GM19397 (cell line): Measurements from ENCODE around the gene KNSTRN.

Source experiments
- ATAC-seq: cut with Tn5 transposase; IDR thresholded peaks from one replicate; pipeline ENCODE4 v1.9.1; 2021; ENCODE audit warnings: mild to moderate bottlenecking, moderate library complexity; ENCODE audit not compliant: unreplicated experiment

The KNSTRN gene, protein sequence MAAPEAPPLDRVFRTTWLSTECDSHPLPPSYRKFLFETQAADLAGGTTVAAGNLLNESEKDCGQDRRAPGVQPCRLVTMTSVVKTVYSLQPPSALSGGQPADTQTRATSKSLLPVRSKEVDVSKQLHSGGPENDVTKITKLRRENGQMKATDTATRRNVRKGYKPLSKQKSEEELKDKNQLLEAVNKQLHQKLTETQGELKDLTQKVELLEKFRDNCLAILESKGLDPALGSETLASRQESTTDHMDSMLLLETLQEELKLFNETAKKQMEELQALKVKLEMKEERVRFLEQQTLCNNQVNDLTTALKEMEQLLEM

DNA sequence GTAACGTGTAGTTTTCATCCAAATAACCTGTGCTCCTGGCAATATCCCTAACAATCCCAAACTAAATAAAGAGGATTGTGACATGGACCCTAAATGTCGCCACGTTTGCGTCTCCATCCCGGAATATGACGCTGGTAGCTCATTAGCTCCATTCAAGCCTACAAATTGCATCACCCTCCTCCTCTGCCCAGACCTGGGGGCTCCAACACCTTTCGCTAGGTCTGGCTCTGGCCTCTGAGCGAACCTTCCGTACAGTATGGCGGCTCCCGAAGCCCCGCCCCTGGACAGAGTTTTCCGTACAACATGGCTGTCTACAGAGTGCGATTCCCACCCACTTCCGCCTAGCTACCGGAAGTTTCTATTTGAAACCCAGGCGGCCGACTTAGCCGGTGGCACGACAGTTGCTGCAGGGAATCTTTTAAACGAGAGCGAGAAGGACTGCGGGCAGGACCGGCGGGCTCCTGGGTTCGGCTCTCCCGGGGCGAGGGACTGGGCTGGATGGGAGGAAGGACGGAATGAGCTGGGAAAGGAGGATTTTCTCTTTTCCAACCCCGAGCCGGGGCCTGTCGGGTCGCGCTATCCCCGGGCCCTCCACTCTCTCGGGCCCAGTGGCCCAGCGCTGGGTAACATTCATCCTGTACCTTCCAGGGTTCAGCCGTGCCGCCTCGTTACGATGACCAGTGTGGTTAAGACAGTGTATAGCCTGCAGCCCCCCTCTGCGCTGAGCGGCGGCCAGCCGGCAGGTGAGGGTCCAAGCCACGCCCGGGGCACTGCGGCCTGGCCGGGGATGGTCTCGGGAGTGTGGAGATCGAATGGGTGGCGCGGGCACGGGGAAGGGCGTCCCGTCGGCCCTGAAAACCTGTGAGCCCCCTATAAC lies at the start of gene KNSTRN:
Gene KNSTRN (plus strand): TSS at position 142 of the 877 bp plus-strand sequence. CDS start 115 bp downstream, at position 257.
- ATAC-seq: peak; percentile 93

GRCh38 chr15:40333922-40334492 lies 48.5 kb upstream of the KNSTRN start:
- ATAC-seq: no peak

DNA sequence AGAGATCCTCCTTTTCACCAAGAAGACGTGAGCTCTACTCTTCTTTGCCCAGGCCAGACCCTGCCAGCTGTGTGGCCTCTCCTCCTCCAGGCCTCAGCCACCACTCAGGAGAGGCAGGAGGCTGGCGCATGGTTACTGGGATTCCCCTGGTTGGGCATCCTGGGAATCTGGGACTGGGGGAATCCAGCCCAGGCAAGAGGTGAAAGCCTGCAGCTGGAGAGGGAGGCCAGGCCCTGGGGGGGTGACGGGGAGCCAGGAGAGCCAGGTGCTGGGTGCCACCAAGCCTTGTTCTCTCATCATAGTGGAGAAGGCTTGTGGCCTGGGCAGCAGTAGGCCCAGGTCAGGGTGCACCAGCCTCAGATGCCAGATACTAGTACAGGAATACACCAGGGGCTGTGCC lies 48.0 kb upstream of the KNSTRN start:
- no peak for ATAC-seq

GRCh38 chr15:40334941-40335795 lies 47.4 kb upstream of the KNSTRN start:
- no peak for ATAC-seq

DNA sequence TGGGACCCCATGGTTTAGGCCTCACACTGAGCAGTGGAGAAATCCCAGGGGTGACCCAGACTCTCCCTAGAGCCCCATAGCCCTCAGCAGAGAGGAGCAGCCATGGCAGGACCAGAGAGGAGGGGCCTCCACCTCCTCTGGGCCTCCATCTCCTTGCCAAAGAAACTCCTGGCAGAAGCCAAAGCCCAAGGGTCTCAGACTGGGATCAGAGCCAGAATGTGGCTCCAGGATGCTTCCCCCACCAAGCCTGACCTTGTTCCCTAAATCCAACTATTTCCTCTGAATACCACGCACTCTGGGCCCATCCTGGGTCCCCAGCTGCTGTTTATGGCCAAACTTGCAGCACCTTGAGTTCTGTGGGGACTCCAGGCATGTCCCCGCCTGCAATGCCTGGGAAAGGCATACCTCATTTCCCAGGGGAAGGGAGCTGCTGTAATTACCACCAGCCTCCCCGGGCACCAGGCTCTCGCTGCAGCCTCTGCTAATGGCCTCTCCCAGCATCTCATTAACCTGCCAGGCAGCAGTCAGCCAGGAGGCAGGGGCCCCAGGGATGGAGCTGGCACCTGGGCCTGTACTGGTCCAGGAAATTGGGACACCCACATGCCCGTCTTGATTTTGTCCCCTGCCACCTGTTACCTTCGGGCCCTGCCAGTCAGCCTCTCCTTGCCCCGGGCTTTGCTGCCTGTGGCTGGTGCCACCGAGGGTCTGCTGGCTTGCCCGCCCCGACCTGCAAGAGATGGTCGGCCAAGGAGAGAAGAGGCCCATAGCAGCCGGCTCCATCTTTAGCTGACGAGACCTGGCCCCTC lies 46.4 kb upstream of the KNSTRN start:
- no peak for ATAC-seq

- ATAC-seq: no peak
Observed at GRCh38 chr15:40336744-40337122, 45.8 kb upstream of the KNSTRN start.

- ATAC-seq: no peak
Observed at GRCh38 chr15:40337597-40337996, 44.9 kb upstream of the KNSTRN start.

DNA sequence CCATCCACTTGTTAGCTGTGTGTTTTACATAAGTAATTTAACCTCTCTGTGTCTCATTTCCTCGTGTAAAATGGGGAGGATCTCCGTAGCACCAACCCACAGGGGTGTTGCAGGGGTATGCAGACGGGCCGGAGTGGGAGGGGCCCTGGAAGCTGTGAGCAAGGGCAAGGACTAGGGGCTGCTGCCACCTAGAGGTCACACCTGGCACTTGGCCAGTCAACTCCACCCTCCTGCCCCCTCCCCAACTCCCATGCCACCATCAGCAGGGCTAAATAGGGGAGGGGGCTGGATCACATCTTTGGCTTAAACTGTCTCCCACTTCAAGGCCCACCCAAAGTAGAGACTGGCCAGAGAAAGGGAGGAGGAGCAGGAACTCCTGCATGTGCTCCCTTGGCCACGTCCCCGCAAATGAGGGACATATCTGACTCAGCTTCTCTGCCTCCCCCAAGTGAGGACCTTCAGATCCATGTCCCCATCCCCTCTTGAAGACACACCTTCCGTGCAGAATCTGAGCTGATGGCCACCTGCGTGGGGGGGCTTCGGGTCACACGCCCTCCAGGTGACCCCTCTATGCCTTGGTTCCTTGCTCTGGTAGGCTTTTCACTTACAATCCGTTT lies 44.4 kb upstream of the KNSTRN start:
- peak; percentile 58 for ATAC-seq

- no peak for ATAC-seq
Observed at GRCh38 chr15:40338921-40339620, 43.5 kb upstream of the KNSTRN start.

DNA sequence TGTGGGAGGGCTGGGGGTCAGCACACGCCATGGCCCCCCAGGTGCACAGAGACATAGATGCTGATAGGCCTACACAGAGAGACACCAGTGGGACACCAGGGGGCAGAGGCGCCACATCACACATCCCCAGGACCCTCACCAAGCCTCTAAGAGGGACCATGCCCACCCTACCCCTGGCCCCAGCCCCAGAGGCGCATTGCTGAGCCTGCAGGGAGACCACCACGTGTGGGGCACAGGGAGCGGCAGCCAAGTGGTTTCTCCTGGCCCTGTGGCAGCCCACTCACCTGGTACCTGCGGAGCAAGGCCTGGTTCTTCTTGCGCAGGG lies 42.9 kb upstream of the KNSTRN start:
- ATAC-seq: no peak

GRCh38 chr15:40340038-40340739 lies 42.3 kb upstream of the KNSTRN start:
- ATAC-seq: no peak

DNA sequence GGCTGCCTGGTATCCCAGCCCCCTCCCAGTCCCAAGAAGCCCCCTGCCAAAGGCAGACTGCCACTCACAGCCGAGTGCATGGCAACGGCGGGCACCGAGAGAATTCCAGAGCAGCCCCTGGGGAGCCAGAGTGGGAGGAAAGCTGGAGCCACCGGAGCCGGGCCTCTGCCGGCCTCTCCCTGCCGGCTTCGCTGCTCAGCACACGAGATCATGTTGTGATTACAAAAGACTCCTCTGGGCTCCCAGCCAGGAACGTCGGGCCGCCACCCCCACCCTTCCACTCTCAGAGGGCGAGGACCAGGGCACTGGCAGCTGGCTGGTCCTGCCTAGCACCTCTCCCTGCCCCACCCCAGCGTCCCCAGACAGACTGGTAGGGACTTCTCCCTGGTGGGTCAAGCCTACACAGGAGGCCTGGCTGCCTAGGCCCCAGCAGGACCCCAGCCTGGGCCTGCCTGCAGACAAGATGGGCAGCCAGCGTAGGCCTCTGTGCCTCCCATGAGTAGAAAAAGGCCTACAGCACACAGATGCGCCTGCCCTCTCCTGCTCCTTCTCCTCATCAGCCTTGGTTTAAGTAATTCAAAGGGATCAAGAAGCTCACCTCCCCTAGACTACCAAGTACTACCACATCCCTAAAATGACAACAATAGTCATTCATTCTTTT lies 41.7 kb upstream of the KNSTRN start, which contains the start of gene CCDC9B:
Gene CCDC9B (minus strand): TSS at position 200 of the 661 bp plus-strand sequence. CDS start 120 bp downstream, at position 80.
- ATAC-seq: no peak

- ATAC-seq: no peak
Observed at GRCh38 chr15:40342416-40343320, 39.9 kb upstream of the KNSTRN start.

DNA sequence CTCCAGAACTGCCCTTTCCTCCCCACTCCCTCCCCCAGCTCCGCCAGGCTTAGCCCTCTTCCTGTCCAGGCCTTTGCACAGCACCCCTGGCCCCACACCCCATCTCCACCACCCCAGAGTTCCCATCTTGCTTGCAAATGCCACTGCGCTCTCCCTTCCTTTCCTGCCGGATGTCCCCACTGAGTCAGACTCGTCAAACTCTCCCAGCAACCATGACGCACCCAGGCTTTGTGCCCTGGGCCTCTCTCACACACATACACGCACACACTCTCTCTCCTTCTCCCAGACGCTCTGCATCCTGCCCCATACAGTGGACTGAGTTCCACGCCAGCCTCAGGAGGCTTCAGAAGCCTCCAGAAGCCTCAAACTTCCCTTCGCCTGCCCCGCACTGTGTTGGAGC lies 39.0 kb upstream of the KNSTRN start:
- ATAC-seq: no peak

DNA sequence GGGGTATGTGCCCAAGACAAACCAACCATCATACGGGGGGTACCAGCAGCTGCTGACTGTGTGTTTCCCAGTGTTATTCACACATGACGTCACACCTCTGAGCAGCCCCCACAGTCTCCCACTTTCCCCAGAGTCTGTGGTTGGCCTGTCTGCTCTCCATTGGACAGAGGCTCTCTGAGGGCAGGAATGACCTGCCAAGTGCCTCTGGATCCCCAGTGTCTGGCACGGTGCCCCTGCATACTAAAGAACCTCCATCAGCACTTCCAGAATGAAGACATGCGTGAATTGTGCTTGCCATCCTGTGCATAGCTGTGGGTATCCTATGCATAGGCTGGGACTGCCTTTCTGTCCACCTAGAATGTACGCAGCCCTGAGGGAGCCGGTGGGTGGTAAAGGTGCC lies 38.3 kb upstream of the KNSTRN start:
- ATAC-seq: no peak

GRCh38 chr15:40344631-40345120 lies 37.8 kb upstream of the KNSTRN start:
- no peak for ATAC-seq
